Measurements from ENCODE around the gene MAPK9.
A peak's percentile ranks its signal among the peaks of the same experiment; 100 is the strongest.

DNA sequence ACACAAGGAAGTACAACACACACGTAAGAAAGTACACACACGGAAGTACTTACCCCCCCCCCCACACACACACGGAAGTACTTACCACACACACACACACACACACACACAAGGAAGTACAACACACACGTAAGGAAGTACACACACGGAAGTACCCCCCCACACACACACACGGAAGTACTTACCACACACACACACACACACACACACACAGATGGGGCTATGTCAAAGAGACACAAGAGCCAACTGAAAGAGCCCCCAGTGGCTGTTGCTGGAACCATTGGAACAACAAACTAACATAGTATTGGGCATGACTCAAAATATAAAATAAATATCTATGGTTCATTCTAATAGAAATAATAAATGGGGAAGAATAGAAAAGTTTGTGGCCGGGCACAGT, 4.9 kb upstream of the MAPK9 start:
- TF ChIP-seq, protein P1, sequence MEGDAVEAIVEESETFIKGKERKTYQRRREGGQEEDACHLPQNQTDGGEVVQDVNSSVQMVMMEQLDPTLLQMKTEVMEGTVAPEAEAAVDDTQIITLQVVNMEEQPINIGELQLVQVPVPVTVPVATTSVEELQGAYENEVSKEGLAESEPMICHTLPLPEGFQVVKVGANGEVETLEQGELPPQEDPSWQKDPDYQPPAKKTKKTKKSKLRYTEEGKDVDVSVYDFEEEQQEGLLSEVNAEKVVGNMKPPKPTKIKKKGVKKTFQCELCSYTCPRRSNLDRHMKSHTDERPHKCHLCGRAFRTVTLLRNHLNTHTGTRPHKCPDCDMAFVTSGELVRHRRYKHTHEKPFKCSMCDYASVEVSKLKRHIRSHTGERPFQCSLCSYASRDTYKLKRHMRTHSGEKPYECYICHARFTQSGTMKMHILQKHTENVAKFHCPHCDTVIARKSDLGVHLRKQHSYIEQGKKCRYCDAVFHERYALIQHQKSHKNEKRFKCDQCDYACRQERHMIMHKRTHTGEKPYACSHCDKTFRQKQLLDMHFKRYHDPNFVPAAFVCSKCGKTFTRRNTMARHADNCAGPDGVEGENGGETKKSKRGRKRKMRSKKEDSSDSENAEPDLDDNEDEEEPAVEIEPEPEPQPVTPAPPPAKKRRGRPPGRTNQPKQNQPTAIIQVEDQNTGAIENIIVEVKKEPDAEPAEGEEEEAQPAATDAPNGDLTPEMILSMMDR (conservative IDR thresholded peaks at IDR 0.05; ENCODE audit: low read length), result peak; percentile 42; the same call in 1 of the 2 replicates
- TF ChIP-seq EZH2phosphoT487 (IDR thresholded peaks at IDR 0.05; ENCODE audit: borderline replicate concordance, low read depth, low read length), result no peak

All from OCI-LY7 (cell line).